MM.1S (cell line): ENCODE data around the gene LBR.

Experiments
- DNase-seq: peaks from one replicate; pipeline ENCODE4 v3.0.0-alpha.2; 2015
- H2AFZ ChIP-seq: fragments of 300-600 bp; sonication (generic); 2 replicates; pipeline ENCODE4 v1.6.0; 2016; ENCODE audit warnings: antibody characterized with exemption, low read length
- H3F3A ChIP-seq: fragments of 300-600 bp; sonication (generic); 2 replicates; pipeline ENCODE4 v1.6.1; 2016; ENCODE audit warnings: mild to moderate bottlenecking, antibody characterized with exemption, low read length, moderate library complexity, mixed read lengths; ENCODE audit not compliant: insufficient read depth
- H3K27ac ChIP-seq: fragments of 300-600 bp; sonication (generic); 2 replicates; pipeline ENCODE4 v1.5.1; 2016; ENCODE audit warnings: mild to moderate bottlenecking, low read length
- H3K27me3 ChIP-seq: fragments of 300-600 bp; sonication (generic); replicated peaks from 2 replicates; pipeline ENCODE4 v1.6.0; 2016; ENCODE audit warnings: low read length; ENCODE audit not compliant: insufficient read depth
- H3K36me3 ChIP-seq: fragments of 300-600 bp; sonication (generic); replicated peaks from 2 replicates; pipeline ENCODE4 v1.6.1; 2016; ENCODE audit warnings: mild to moderate bottlenecking, low read length, mixed read lengths; ENCODE audit not compliant: insufficient read depth
- H3K4me1 ChIP-seq: fragments of 300-600 bp; sonication (generic); 2 replicates; pipeline ENCODE4 v1.6.1; 2016; ENCODE audit warnings: low read length, mixed read lengths
- H3K4me2 ChIP-seq: fragments of 300-600 bp; sonication (generic); 2 replicates; pipeline ENCODE4 v1.6.0; 2016; ENCODE audit warnings: low read depth, low read length
- H3K4me3 ChIP-seq: fragments of 300-600 bp; sonication (generic); 2 replicates; pipeline ENCODE4 v1.5.1; 2016; ENCODE audit warnings: low read length, mixed read lengths
- H3K79me2 ChIP-seq: fragments of 300-600 bp; sonication (generic); 2 replicates; pipeline ENCODE4 v1.6.1; 2016; ENCODE audit warnings: mixed run types, low read length, mixed read lengths
- H3K9ac ChIP-seq: fragments of 300-600 bp; sonication (generic); 2 replicates; pipeline ENCODE4 v1.6.1; 2016; ENCODE audit warnings: low read length, mixed read lengths
- H3K9me2 ChIP-seq: fragments of 300-600 bp; sonication (generic); replicated peaks from 2 replicates; pipeline ENCODE4 v1.6.1; 2016; ENCODE audit warnings: mild to moderate bottlenecking, low read length, mixed read lengths; ENCODE audit not compliant: insufficient read depth
- H3K9me3 ChIP-seq: fragments of 300-600 bp; sonication (generic); replicated peaks from 2 replicates; pipeline ENCODE4 v1.6.1; 2016; ENCODE audit warnings: mild to moderate bottlenecking, low read length, mixed read lengths; ENCODE audit not compliant: insufficient read depth
- H4K20me1 ChIP-seq: fragments of 300-600 bp; sonication (generic); 2 replicates; pipeline ENCODE4 v1.6.1; 2016; ENCODE audit warnings: mild to moderate bottlenecking, low read length, moderate library complexity, mixed read lengths; ENCODE audit not compliant: insufficient read depth
- EZH2 ChIP-seq: fragments of 300-600 bp; sonication (generic); optimal IDR thresholded peaks from 2 replicates; pipeline ENCODE3; 2017; ENCODE audit warnings: low read depth, mild to moderate bottlenecking, antibody characterized with exemption, low read length, mixed read lengths
- EZH2phosphoT487 ChIP-seq: fragments of 300-600 bp; sonication (generic); IDR thresholded peaks from 2 replicates; pipeline ENCODE4 v1.6.1; 2018; ENCODE audit warnings: antibody characterized with exemption, low read length
- TF ChIP-seq, protein P1 (sequence below): fragments of 300-600 bp; sonication (generic); IDR thresholded peaks from 2 replicates; pipeline ENCODE4 v1.5.1; 2016; ENCODE audit warnings: antibody characterized with exemption, low read length, mixed read lengths

LBR gene

DNA sequence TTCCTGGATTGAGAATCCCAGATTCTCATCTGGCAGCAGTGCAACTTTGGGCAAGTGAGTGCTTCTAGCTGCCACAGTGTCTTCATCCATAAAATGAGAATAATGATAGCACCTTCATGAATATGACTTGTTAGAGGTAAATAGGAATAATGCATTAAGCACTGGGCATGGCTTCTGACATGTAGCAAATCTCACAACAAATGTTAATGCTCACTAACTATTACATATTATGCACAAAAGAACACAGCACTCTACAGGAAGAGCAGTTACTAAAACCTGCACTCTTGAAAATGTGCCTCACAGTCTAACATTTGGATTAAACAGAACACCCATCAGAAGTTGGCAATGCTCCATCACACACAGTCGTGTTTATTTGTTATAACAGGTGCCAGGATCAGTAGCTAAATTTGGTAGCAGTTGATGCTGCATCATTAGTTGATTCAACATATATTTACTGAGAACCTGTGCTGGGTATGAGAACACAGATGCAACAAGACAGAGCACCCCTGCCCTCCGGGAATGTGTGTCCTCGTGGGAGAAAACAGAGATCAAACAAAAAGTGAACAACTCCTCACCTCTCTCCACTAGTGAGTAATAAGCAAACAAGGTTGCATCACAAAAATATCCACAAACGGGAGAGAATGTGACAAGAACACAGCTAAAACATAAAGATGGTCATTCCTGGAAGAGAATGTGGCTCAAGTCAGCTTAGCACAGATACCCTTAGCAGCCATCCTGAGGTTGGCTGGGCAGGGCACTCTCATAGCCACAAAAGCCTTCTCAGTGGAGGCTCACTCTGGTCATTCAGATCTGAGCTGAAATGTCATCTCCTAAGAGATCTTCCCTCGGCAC lies 26.2 kb upstream of the LBR start:
- Histone ChIP-seq H3K27ac (no peak overlapping the region), H2AFZ (no peak overlapping the region; the same call in 1 of the 2 replicates), H3F3A (no peaks in the 10 kb centered on the region), H3K4me3 (no peak overlapping the region), H3K4me2 (no peak overlapping the region), H3K36me3 (no peaks in the 10 kb centered on the region), H3K9ac (no peak overlapping the region), H3K79me2 (no peaks in the 10 kb centered on the region), H4K20me1 (no peaks in the 10 kb centered on the region), H3K4me1 (no peaks in the 10 kb centered on the region), H3K9me3 (no peaks in the 10 kb centered on the region), H3K9me2 (no peaks in the 10 kb centered on the region), H3K27me3 (no peaks in the 10 kb centered on the region)
- no peak for DNase-seq
- no peak for TF ChIP-seq EZH2phosphoT487
- TF ChIP-seq EZH2: no peak
- TF ChIP-seq, protein P1, sequence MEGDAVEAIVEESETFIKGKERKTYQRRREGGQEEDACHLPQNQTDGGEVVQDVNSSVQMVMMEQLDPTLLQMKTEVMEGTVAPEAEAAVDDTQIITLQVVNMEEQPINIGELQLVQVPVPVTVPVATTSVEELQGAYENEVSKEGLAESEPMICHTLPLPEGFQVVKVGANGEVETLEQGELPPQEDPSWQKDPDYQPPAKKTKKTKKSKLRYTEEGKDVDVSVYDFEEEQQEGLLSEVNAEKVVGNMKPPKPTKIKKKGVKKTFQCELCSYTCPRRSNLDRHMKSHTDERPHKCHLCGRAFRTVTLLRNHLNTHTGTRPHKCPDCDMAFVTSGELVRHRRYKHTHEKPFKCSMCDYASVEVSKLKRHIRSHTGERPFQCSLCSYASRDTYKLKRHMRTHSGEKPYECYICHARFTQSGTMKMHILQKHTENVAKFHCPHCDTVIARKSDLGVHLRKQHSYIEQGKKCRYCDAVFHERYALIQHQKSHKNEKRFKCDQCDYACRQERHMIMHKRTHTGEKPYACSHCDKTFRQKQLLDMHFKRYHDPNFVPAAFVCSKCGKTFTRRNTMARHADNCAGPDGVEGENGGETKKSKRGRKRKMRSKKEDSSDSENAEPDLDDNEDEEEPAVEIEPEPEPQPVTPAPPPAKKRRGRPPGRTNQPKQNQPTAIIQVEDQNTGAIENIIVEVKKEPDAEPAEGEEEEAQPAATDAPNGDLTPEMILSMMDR: no peak

DNA sequence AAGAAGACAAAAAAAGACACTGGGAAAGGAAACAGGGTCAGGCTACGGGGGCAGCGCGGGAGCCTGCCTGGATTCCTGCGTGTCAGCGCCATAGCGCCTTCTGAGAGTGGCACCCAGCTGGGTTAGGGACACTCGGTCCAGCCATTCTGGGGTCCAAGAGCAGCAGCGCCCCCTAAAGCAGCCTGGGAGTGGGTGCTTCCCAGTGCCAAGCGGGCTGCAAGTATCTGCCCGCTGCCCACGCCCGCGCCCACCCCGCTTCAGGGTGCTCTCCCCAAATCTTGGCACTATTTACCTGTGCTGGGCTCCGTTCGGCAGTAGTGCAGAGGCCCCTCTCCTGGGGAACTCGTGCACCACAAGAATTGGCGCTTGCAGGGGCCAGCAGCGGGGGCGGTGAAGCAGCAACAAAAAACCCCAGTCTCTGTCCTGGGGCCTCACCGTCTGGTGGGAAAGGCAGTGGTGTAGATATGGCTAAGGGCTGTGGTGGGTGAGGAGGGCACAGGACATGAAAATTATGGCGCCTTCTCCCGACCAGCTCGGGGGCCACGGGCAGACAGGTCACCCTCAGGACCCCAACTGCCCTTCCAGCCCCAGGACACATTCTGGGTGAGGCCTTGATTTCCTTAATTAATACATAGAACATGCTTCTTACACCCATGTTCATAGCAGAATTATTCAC lies 24.1 kb upstream of the LBR start:
- H2AFZ ChIP-seq: no peak overlapping the region
- no peak for DNase-seq

DNA sequence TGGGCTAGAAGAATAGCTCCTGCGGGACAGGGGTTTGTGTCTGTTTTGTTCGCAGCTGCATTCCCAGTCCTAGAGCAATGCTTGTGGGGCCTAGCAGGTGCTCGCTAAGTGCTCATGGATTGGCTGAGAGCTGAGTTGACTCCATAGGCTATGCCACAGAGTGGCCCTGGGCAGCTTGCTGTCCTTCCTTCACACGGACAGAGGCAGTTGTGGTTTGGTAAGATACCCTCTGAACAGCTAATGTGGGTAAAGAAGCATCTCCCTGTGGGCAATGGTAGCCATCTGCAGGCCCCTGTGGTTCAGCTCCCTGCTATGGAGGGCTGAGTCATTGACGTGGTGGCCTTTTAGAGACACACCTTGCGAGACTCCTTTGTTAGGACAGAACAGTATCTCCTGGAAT lies 23.5 kb upstream of the LBR start:
- Histone ChIP-seq H4K20me1 (no peaks in the 10 kb centered on the region), H3K4me1 (peaks cover 7% of the 10 kb centered on the region), H3K27me3 (no peaks in the 10 kb centered on the region), H3F3A (no peaks in the 10 kb centered on the region), H3K27ac (no peak overlapping the region), H3K9ac (no peak overlapping the region), H3K9me3 (no peaks in the 10 kb centered on the region), H3K79me2 (no peaks in the 10 kb centered on the region), H3K9me2 (no peaks in the 10 kb centered on the region), H3K36me3 (no peaks in the 10 kb centered on the region), H2AFZ (no peak overlapping the region), H3K4me3 (no peak overlapping the region), H3K4me2 (no peak overlapping the region)
- no peak for DNase-seq
- TF ChIP-seq EZH2 (no peak), EZH2phosphoT487 (no peak)
- TF ChIP-seq, protein P1: no peak

More for the DNA sequence above, 24.1 kb upstream of the LBR start:
- no peak overlapping the region for H3K4me2 ChIP-seq
- H3K9ac ChIP-seq: no peak overlapping the region
- no peaks in the 10 kb centered on the region for H3K79me2 ChIP-seq
- no peaks in the 10 kb centered on the region for H3F3A ChIP-seq
- TF ChIP-seq, protein P1: no peak
- TF ChIP-seq EZH2phosphoT487 (no peak), EZH2 (no peak)
- H3K27me3 ChIP-seq: no peaks in the 10 kb centered on the region
- no peak overlapping the region for H3K27ac ChIP-seq
- no peaks in the 10 kb centered on the region for H3K9me2 ChIP-seq
- no peaks in the 10 kb centered on the region for H4K20me1 ChIP-seq
- no peaks in the 10 kb centered on the region for H3K36me3 ChIP-seq
- no peak overlapping the region for H3K4me3 ChIP-seq
- peaks cover under 1% of the 10 kb centered on the region; the same call in 1 of the 2 replicates for H3K4me1 ChIP-seq
- no peaks in the 10 kb centered on the region for H3K9me3 ChIP-seq
